Measurements from ENCODE around the gene IL1RAPL2. TPM values are rescaled to one million over a fixed set of nuclear protein-coding genes. Genes with fewer than 3 reads are reported as not detected.

Gene IL1RAPL2
- polyA plus RNA-seq, 2 of the 4 experiments (the other 2 are of a cell fraction) = not detected

GRCh38 chrX:104712515-104712914 lies 146.5 kb downstream of the IL1RAPL2 start:
- H3K4me1 ChIP-seq = no peaks in the 10 kb centered on the region
- FAIRE-seq = no peak

GRCh38 chrX:104721854-104722253 lies 155.9 kb downstream of the IL1RAPL2 start:
- H3K4me1 ChIP-seq = no peaks in the 10 kb centered on the region
- DNase-seq (ENCODE audit: low read depth in 1 of 2, low spot score in 1 of 2) = no peak
- no peak overlapping the region for H3K4me3 ChIP-seq
- no peak for ATAC-seq
- POLR2A ChIA-PET = no interaction called here
- TF ChIP-seq ELK1 (IDR thresholded peaks at IDR 0.05; ENCODE audit: low read depth, low read length) (no peak), NPAS2 (CRISPR knock-in tag; IDR thresholded peaks at IDR 0.05; ENCODE audit: borderline replicate concordance) (no peak), CBX8 (IDR thresholded peaks at IDR 0.05) (no peak), RAD21 (conservative IDR thresholded peaks at IDR 0.05 in 1 of 2, IDR thresholded peaks at IDR 0.05 in 1 of 2) (no peak)
- no peak for FAIRE-seq
- CTCF ChIA-PET = no interaction called here
- H3K4me2 ChIP-seq = no peak overlapping the region
- H3K9me3 ChIP-seq = no peaks in the 10 kb centered on the region
- no peak overlapping the region for H3K27ac ChIP-seq
- WGBS (ENCODE audit: missing lambda C conversion rate) = 0% methylated on average over 3 of the region's 3 CpGs

More at GRCh38 chrX:104712515-104712914, 146.5 kb downstream of the IL1RAPL2 start:
- no peak for ATAC-seq
- no peak overlapping the region for H3K4me3 ChIP-seq
- CTCF ChIA-PET = no interaction called here
- POLR2A ChIA-PET = no interaction called here
- 0% methylated on average over 1 of the region's 1 CpG for whole genome bisulfite sequencing (ENCODE audit: missing lambda C conversion rate)
- TF ChIP-seq ZNF302 (CRISPR knock-in tag; IDR thresholded peaks at IDR 0.05) (no peak), ATOH8 (CRISPR knock-in tag; IDR thresholded peaks at IDR 0.05; ENCODE audit: low read depth) (no peak), ZFP36 (IDR thresholded peaks at IDR 0.05; ENCODE audit: borderline replicate concordance, partially characterized antibody) (no peak), PHF8 (IDR thresholded peaks at IDR 0.05; ENCODE audit: borderline replicate concordance, low read depth) (no peak), E2F6 (IDR thresholded peaks at IDR 0.05; ENCODE audit: borderline replicate concordance, low read depth) (no peak), HOXA7 (CRISPR knock-in tag; IDR thresholded peaks at IDR 0.05) (no peak), MAX (IDR thresholded peaks at IDR 0.05) (no peak), CBX2 (IDR thresholded peaks at IDR 0.05; ENCODE audit: borderline replicate concordance, low read depth) (no peak), GATA3 (IDR thresholded peaks at IDR 0.05; ENCODE audit: borderline replicate concordance) (no peak), POLR2A (IDR thresholded peaks at IDR 0.05; ENCODE audit: low read length) (no peak), CBX8 (IDR thresholded peaks at IDR 0.05) (no peak)
- DNase-seq (ENCODE audit: low read depth in 1 of 2, low spot score in 1 of 2) = no peak
- H3K27ac ChIP-seq = no peak overlapping the region
- H3K4me2 ChIP-seq = no peak overlapping the region
- no peaks in the 10 kb centered on the region for H3K9me3 ChIP-seq

- H3K4me3 ChIP-seq = no peak overlapping the region
- H3K9me3 ChIP-seq = no peaks in the 10 kb centered on the region
- DNase-seq (ENCODE audit: low read depth in 1 of 2, low spot score in 1 of 2) = no peak
- ATAC-seq = no peak
- peak; percentile 54 for FAIRE-seq
- no peak for TF ChIP-seq RFX5 (IDR thresholded peaks at IDR 0.05)
- TF ChIP-seq RCOR1 (IDR thresholded peaks at IDR 0.05; ENCODE audit: low read depth, low read length) = no peak
- no peak for TF ChIP-seq HEYL (CRISPR knock-in tag; IDR thresholded peaks at IDR 0.05)
- TF ChIP-seq ZC3H11A (IDR thresholded peaks at IDR 0.05) = no peak
- no peak for TF ChIP-seq MAX (IDR thresholded peaks at IDR 0.05)
- TF ChIP-seq TFCP2L1 (CRISPR knock-in tag; IDR thresholded peaks at IDR 0.05) = no peak
- no peak overlapping the region for H3K27ac ChIP-seq
- CTCF ChIA-PET = no interaction called here
- WGBS (ENCODE audit: missing lambda C conversion rate) = 19% methylated on average over 3 of the region's 3 CpGs
- POLR2A ChIA-PET = no interaction called here
- no peaks in the 10 kb centered on the region for H3K4me1 ChIP-seq
- no peak overlapping the region for H3K4me2 ChIP-seq
Observed at GRCh38 chrX:104728456-104728855, 162.5 kb downstream of the IL1RAPL2 start.

- CTCF ChIA-PET = no interaction called here
Observed at GRCh38 chrX:104742355-104742754, 176.4 kb downstream of the IL1RAPL2 start.

More at GRCh38 chrX:104742355-104742754, 176.4 kb downstream of the IL1RAPL2 start:
- TF ChIP-seq RFX5 (IDR thresholded peaks at IDR 0.05) = no peak
- no peak for TF ChIP-seq HOXA7 (CRISPR knock-in tag; IDR thresholded peaks at IDR 0.05)
- no peak for TF ChIP-seq SREBF2 (IDR thresholded peaks at IDR 0.05)
- no peak for TF ChIP-seq PBX3 (IDR thresholded peaks at IDR 0.05)
- no peak for TF ChIP-seq REST (IDR thresholded peaks at IDR 0.05)
- Histone ChIP-seq H3K4me2 (no peak overlapping the region), H3K27ac (no peak overlapping the region), H3K9me3 (no peaks in the 10 kb centered on the region), H3K4me1 (no peaks in the 10 kb centered on the region), H3K4me3 (no peak overlapping the region)
- no peak for FAIRE-seq
- ATAC-seq = no peak
- POLR2A ChIA-PET = no interaction called here
- peak in 1 of 2 experiments; percentile 0 for DNase-seq (ENCODE audit: low read depth in 1 of 2, low spot score in 1 of 2)
